HEK293 (cell line): ENCODE measurements around the gene TESK1.

Experiments used
- CTCF ChIA-PET: fragments of 350-600 bp; formaldehyde crosslinking; extraction: SDS; loops from one replicate; lab custom pipeline; 2021; ENCODE audit warnings: antibody characterized with exemption; lab: Yijun Ruan, JAX
- POLR2A ChIA-PET: fragments of 300-600 bp; formaldehyde crosslinking; extraction: SDS; loops from one replicate; lab custom pipeline; 2020; ENCODE audit warnings: antibody characterized with exemption, inconsistent platforms; lab: Yijun Ruan, JAX
- H3K27ac ChIP-seq: fragments of 200-500 bp; sonication (Bioruptor generic); 2 replicates; pipeline ENCODE4 v1.5.1; 2014; ENCODE audit warnings: low read depth, low read length, control low read depth, inconsistent platforms; ENCODE audit errors: extremely low read depth
- H3K36me3 ChIP-seq, 2 experiments: fragments of 200-500 bp in 1 of 2; sonication (Bioruptor generic) in 1 of 2; 1 replicate in 1 of 2; 2 replicates in 1 of 2; pipeline ENCODE4 v1.5.1; 2014 to 2017; ENCODE audit warnings: inconsistent platforms in 2 of 2, low read length in 2 of 2; ENCODE audit not compliant: control insufficient read depth in 2 of 2, insufficient read depth in 1 of 2
- H3K4me1 ChIP-seq: fragments of 200-500 bp; sonication (Bioruptor generic); 2 replicates; pipeline ENCODE4 v1.5.1; 2014; ENCODE audit warnings: mild to moderate bottlenecking, low read length, inconsistent platforms; ENCODE audit not compliant: control insufficient read depth, insufficient read depth
- H3K4me3 ChIP-seq: 2 replicates; pipeline ENCODE4 v1.5.1; 2011; ENCODE audit warnings: low read depth, mild to moderate bottlenecking, control low read depth, low read length, moderate library complexity
- H3K9me3 ChIP-seq: fragments of 200-500 bp; sonication (Bioruptor generic); 2 replicates; pipeline ENCODE4 v1.5.1; 2014; ENCODE audit warnings: low read depth, low read length, inconsistent platforms; ENCODE audit not compliant: control insufficient read depth, insufficient read depth
- BCL11B ChIP-seq: fragments of 450-650 bp; formaldehyde crosslinking; IDR thresholded peaks from 2 replicates; pipeline ENCODE4 v1.5.1; 2016; ENCODE audit warnings: low read depth, missing biosample characterization, missing genetic modification characterization
- HOXC10 ChIP-seq: sonication (generic); formaldehyde crosslinking; IDR thresholded peaks from 2 replicates; pipeline ENCODE4 v1.8.1; 2023; ENCODE audit warnings: mild to moderate bottlenecking, missing genetic modification reagents
- KLF16 ChIP-seq: fragments of 450-650 bp; formaldehyde crosslinking; IDR thresholded peaks from 2 replicates; pipeline ENCODE4 v1.5.1; 2017; ENCODE audit warnings: missing biosample characterization, missing genetic modification characterization
- KLF17 ChIP-seq: fragments of 450-650 bp; formaldehyde crosslinking; IDR thresholded peaks from 2 replicates; pipeline ENCODE4 v1.5.1; 2016; ENCODE audit warnings: missing biosample characterization, missing genetic modification characterization
- OVOL3 ChIP-seq: fragments of 450-650 bp; formaldehyde crosslinking; IDR thresholded peaks from 2 replicates; pipeline ENCODE4 v1.5.1; 2016; ENCODE audit warnings: missing biosample characterization, missing genetic modification characterization
- SP3 ChIP-seq: fragments of 450-650 bp; formaldehyde crosslinking; IDR thresholded peaks from 2 replicates; pipeline ENCODE4 v1.5.1; 2016; ENCODE audit warnings: missing biosample characterization, missing genetic modification characterization
- ZBTB17 ChIP-seq: fragments of 450-650 bp; formaldehyde crosslinking; IDR thresholded peaks from 2 replicates; pipeline ENCODE4 v1.5.1; 2016; ENCODE audit warnings: missing biosample characterization, missing genetic modification characterization
- ZBTB7A ChIP-seq: fragments of 450-650 bp; formaldehyde crosslinking; IDR thresholded peaks from 2 replicates; pipeline ENCODE4 v1.5.1; 2016; ENCODE audit warnings: low read depth, missing biosample characterization, missing genetic modification characterization
- ZFHX2 ChIP-seq: fragments of 450-650 bp; formaldehyde crosslinking; conservative IDR thresholded peaks from 2 replicates; pipeline ENCODE4 v1.5.1; 2016; ENCODE audit warnings: missing biosample characterization, missing genetic modification characterization
- ZNF133 ChIP-seq: fragments of 450-650 bp; formaldehyde crosslinking; IDR thresholded peaks from 2 replicates; pipeline ENCODE4 v1.5.1; 2016; ENCODE audit warnings: missing biosample characterization, missing genetic modification characterization
- ZNF16 ChIP-seq: fragments of 450-650 bp; formaldehyde crosslinking; IDR thresholded peaks from 2 replicates; pipeline ENCODE4 v1.5.1; 2016; ENCODE audit warnings: low read depth, missing biosample characterization, missing genetic modification characterization
- ZNF184 ChIP-seq: fragments of 450-650 bp; IDR thresholded peaks from 2 replicates; pipeline ENCODE4 v1.5.1; 2018; ENCODE audit warnings: missing biosample characterization, mild to moderate bottlenecking, missing genetic modification characterization
- ZNF266 ChIP-seq: fragments of 450-650 bp; formaldehyde crosslinking; IDR thresholded peaks from 2 replicates; pipeline ENCODE4 v1.5.1; 2016; ENCODE audit warnings: missing biosample characterization, missing genetic modification characterization, low read depth
- ZNF280D ChIP-seq: fragments of 450-650 bp; formaldehyde crosslinking; IDR thresholded peaks from 2 replicates; pipeline ENCODE4 v1.5.1; 2016; ENCODE audit warnings: missing biosample characterization, missing genetic modification characterization
- ZNF292 ChIP-seq: fragments of 450-650 bp; formaldehyde crosslinking; IDR thresholded peaks from 2 replicates; pipeline ENCODE4 v1.5.1; 2016; ENCODE audit warnings: low read depth, missing biosample characterization, missing genetic modification characterization, borderline replicate concordance
- ZNF335 ChIP-seq: fragments of 450-650 bp; formaldehyde crosslinking; conservative IDR thresholded peaks from 2 replicates; pipeline ENCODE4 v1.5.1; 2016; ENCODE audit warnings: missing biosample characterization, missing genetic modification characterization
- ZNF341 ChIP-seq: fragments of 450-650 bp; formaldehyde crosslinking; IDR thresholded peaks from 2 replicates; pipeline ENCODE4; 2016; ENCODE audit warnings: low read depth, missing biosample characterization, missing genetic modification characterization
- ZNF350 ChIP-seq: fragments of 450-650 bp; formaldehyde crosslinking; IDR thresholded peaks from 2 replicates; pipeline ENCODE4 v1.5.0; 2017; ENCODE audit warnings: missing biosample characterization, mild to moderate bottlenecking, missing genetic modification characterization
- ZNF501 ChIP-seq: fragments of 450-650 bp; formaldehyde crosslinking; IDR thresholded peaks from 2 replicates; pipeline ENCODE4 v1.5.1; 2016; ENCODE audit warnings: missing biosample characterization, missing genetic modification characterization
- ZNF510 ChIP-seq: fragments of 450-650 bp; formaldehyde crosslinking; IDR thresholded peaks from 2 replicates; pipeline ENCODE4 v1.5.1; 2018; ENCODE audit warnings: mild to moderate bottlenecking, missing genetic modification characterization, missing biosample characterization; ENCODE audit not compliant: insufficient replicate concordance
- ZNF529 ChIP-seq: fragments of 450-650 bp; formaldehyde crosslinking; IDR thresholded peaks from 2 replicates; pipeline ENCODE4 v1.5.1; 2017; ENCODE audit warnings: missing genetic modification characterization, missing biosample characterization; ENCODE audit not compliant: insufficient replicate concordance
- ZNF548 ChIP-seq: fragments of 450-650 bp; formaldehyde crosslinking; IDR thresholded peaks from 2 replicates; pipeline ENCODE4 v1.5.1; 2016; ENCODE audit warnings: missing biosample characterization, missing genetic modification characterization
- ZNF639 ChIP-seq: fragments of 450-650 bp; formaldehyde crosslinking; IDR thresholded peaks from 2 replicates; pipeline ENCODE4 v1.5.1; 2016; ENCODE audit warnings: missing biosample characterization, missing genetic modification characterization
- ZNF76 ChIP-seq: fragments of 450-650 bp; formaldehyde crosslinking; IDR thresholded peaks from 2 replicates; pipeline ENCODE4; 2016; ENCODE audit warnings: low read depth, missing biosample characterization, missing genetic modification characterization, borderline replicate concordance
- ZNF843 ChIP-seq: fragments of 450-650 bp; formaldehyde crosslinking; IDR thresholded peaks from 2 replicates; pipeline ENCODE4 v1.5.1; 2016; ENCODE audit warnings: missing biosample characterization, missing genetic modification characterization
- ZXDB ChIP-seq: fragments of 450-650 bp; formaldehyde crosslinking; IDR thresholded peaks from 2 replicates; pipeline ENCODE4 v1.5.1; 2016; ENCODE audit warnings: missing biosample characterization, missing genetic modification characterization

TESK1 gene

GRCh38 chr9:35574578-35575122 lies 30.4 kb upstream of the TESK1 start:
- Histone ChIP-seq H3K36me3 (no peaks in the 10 kb centered on the region), H3K4me1 (no peaks in the 10 kb centered on the region), H3K4me3 (no peak overlapping the region), H3K27ac (no peak overlapping the region), H3K9me3 (no peaks in the 10 kb centered on the region)
- no peak for TF ChIP-seq ZNF341 (tag by site-specific recombination)
- no peak for TF ChIP-seq ZNF350 (tag by site-specific recombination)
- TF ChIP-seq ZNF133, result no peak
- no peak for TF ChIP-seq KLF16 (tag by site-specific recombination)
- TF ChIP-seq ZNF548, result no peak
- ChIA-PET CTCF (interaction anchor here (1.1 kb wide), 1 partner anchor 18 kb away, joined by 5 read pairs; no protein-coding TSS in a partner anchor), POLR2A (interaction anchor here (0.5 to 1.3 kb wide), 2 partner anchors 12 to 523 kb away, joined by 3 read pairs; no protein-coding TSS in a partner anchor)

GRCh38 chr9:35575478-35575877 lies 29.6 kb upstream of the TESK1 start:
- Histone ChIP-seq H3K4me3 (no peak overlapping the region), H3K4me1 (no peaks in the 10 kb centered on the region), H3K9me3 (no peaks in the 10 kb centered on the region), H3K27ac (no peak overlapping the region), H3K36me3 (no peaks in the 10 kb centered on the region)
- ChIA-PET POLR2A (interaction anchor here (1.3 kb wide), 1 partner anchor 13 kb away, joined by 3 read pairs; no protein-coding TSS in a partner anchor), CTCF (interaction anchor here (1.1 kb wide), 1 partner anchor 19 kb away, joined by 5 read pairs; no protein-coding TSS in a partner anchor)
- TF ChIP-seq HOXC10 (CRISPR knock-in tag) (no peak), ZNF335 (tag by site-specific recombination) (no peak), ZXDB (tag by site-specific recombination) (no peak), ZBTB7A (tag by site-specific recombination) (no peak), BCL11B (tag by site-specific recombination) (no peak), ZNF292 (tag by site-specific recombination) (no peak), OVOL3 (tag by site-specific recombination) (no peak), ZNF184 (tag by site-specific recombination) (no peak), ZNF529 (tag by site-specific recombination) (no peak)

GRCh38 chr9:35577486-35577885 lies 27.6 kb upstream of the TESK1 start:
- ChIA-PET POLR2A (no interaction called here), CTCF (interaction anchor here (0.6 to 1.4 kb wide), 3 partner anchors 26 to 96 kb away, joined by 3 to 4 read pairs (median 3); no protein-coding TSS in a partner anchor)
- Histone ChIP-seq H3K4me1 (no peaks in the 10 kb centered on the region), H3K4me3 (no peak overlapping the region), H3K36me3 (no peaks in the 10 kb centered on the region), H3K9me3 (no peaks in the 10 kb centered on the region), H3K27ac (no peak overlapping the region)
- TF ChIP-seq ZNF16 (tag by site-specific recombination) (no peak), ZNF501 (no peak), ZNF639 (no peak), ZBTB17 (tag by site-specific recombination) (no peak), ZNF843 (no peak), ZNF280D (tag by site-specific recombination) (no peak), ZNF76 (tag by site-specific recombination) (no peak), ZFHX2 (tag by site-specific recombination) (no peak), ZNF266 (no peak), SP3 (no peak), ZNF510 (tag by site-specific recombination) (no peak), KLF17 (tag by site-specific recombination) (no peak)
